Lower leg skin (tissue), 4 donors: ENCODE data around the gene ZCCHC14. TPM values are rescaled to one million over a fixed set of nuclear protein-coding genes. Genes with fewer than 3 reads are reported as not detected.

Experiments
- DNase-seq, 2 donors: peaks; one replicate each; pipeline ENCODE4 v3.0.0-alpha.2; 2019; ENCODE audit warnings: low spot score in 2 of 2
- H3K4me3 ChIP-seq: fragments of 200-600 bp; sonication (generic); 2 replicates; pipeline ENCODE4 v1.5.1; 2017; ENCODE audit warnings: mild to moderate bottlenecking, low read depth; ENCODE audit not compliant: poor library complexity, severe bottlenecking
- CTCF ChIP-seq, 3 donors: fragments of 450-650 bp; IDR thresholded peaks; one replicate each; pipeline ENCODE4 v1.5.1; 2016; ENCODE audit warnings: antibody characterized with exemption in 3 of 3, mild to moderate bottlenecking in 3 of 3, moderate library complexity in 2 of 3
- POLR2A ChIP-seq, 2 donors: fragments of 450-650 bp; IDR thresholded peaks; one replicate each; pipeline ENCODE4 v1.6.1; 2016 to 2017; ENCODE audit warnings: antibody characterized with exemption in 2 of 2, mild to moderate bottlenecking in 1 of 2, moderate library complexity in 1 of 2
- WGBS, 2 donors: methylation state at CpG; one replicate each; pipeline ENCODE4 v1.1.5; 2018; 5-methylcytosine and 5-hydroxymethylcytosine counted together
- intact Hi-C: fragments of 100-400 bp; cut with DNase I; formaldehyde crosslinking; loops from one replicate; pipeline ENCODE4 v1.15.0; 2023; ENCODE audit warnings: low total_unique reads
- total RNA-seq, 4 donors: library from RNA; depleted of rRNA; stranded (reverse); fragments of >200 nt; gene quantifications; one replicate each; pipeline ENCODE4 v1.1.0, GENCODE V29; 2016

ZCCHC14 gene
- total RNA-seq, 4 donors from 2014 or later = 13.7 to 25.4 (median 23.6) TPM

DNA sequence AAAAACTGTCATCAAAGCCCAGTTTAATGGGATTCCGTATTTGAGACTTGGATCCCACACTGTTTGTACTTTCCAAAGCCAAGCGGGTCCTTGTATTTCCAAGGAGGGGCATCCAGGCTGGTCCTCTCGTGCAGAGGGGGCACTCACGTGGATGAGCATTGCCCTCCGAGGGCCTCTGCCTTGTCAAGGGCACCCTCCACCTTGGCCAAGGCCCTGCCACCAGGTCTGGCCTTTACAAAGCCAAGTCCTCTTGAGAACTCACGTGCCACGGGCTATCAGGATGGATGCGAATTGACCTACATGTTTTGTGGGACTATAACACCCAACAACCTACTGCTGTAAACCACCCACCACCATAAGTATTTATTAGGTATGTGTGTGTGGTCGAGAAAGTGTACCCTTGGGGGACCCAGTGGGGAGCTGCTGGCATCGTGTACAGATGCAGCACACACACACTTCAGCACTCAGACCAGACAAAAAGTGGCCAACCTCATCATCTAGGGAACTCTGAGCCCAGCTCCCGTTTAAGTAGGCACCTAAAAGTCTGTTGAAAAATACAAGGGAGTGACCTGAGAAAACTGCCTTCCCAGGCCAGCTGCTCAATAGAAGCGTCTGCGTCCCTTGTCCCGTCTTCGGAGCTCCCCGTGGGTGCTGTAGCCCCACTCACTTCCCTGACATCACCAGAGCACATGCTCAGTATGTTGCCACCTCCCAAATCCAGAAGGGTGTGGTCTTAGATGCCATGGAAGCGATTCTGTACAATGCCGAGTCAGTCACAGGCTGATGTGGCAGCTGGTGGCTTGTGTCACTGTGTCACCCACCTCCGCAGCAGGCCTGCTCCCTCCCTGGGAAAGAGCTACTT, 87.8 kb downstream of the ZCCHC14 start:
- WGBS, 2 donors = 88 to 93% methylated on average over 19 of the region's 19 CpGs
- H3K4me3 ChIP-seq = no peak overlapping the region
- DNase-seq = peak in 1 of 2 donors; percentile 83
- intact Hi-C loops = no loop called here
- no peak for TF ChIP-seq CTCF (IDR thresholded peaks at IDR 0.05)
- TF ChIP-seq POLR2A (IDR thresholded peaks at IDR 0.05) = no peak

- DNase-seq = peak in 1 of 2 donors; percentile 69
- no peak for TF ChIP-seq POLR2A (IDR thresholded peaks at IDR 0.05)
- TF ChIP-seq CTCF (IDR thresholded peaks at IDR 0.05) = no peak
- intact Hi-C loops = no loop called here
- H3K4me3 ChIP-seq = no peak overlapping the region
- 49 to 51% methylated on average over 7 of the region's 7 CpGs for WGBS, 2 donors
Observed at GRCh38 chr16:87395181-87395842, 97.5 kb downstream of the ZCCHC14 start.

DNA sequence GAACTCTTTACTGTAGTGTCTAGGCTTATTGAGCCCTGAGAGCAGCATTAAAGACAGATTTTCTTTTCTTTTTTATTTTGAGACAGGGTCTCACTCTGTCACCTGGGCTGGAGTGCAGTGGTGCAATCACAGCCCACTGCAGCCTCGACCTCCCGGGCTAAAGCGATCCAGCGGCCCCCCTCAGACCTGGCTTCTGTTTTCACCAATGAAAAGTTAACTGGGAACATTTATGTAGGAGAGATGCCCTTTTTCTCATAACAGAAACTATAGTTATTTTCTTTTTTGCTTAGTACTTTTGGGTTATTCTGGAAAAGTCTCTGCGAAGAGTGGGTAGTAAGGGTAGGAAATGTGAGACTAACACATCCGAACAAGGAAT, 99.2 kb downstream of the ZCCHC14 start:
- no peak overlapping the region for H3K4me3 ChIP-seq
- TF ChIP-seq POLR2A (IDR thresholded peaks at IDR 0.05) = no peak
- no peak for TF ChIP-seq CTCF (IDR thresholded peaks at IDR 0.05)
- intact Hi-C loops = no loop called here
- WGBS, 2 donors = 78 to 79% methylated on average over 6 of the region's 6 CpGs
- peak in 1 of 2 donors; percentile 74 for DNase-seq

- TF ChIP-seq CTCF (IDR thresholded peaks at IDR 0.05) (no peak), POLR2A (IDR thresholded peaks at IDR 0.05) (no peak)
- intact Hi-C loops = no loop called here
- DNase-seq = peak; percentile 53 to 92
- peak overlapping the region; percentile 81 for H3K4me3 ChIP-seq
- 0 to 1% methylated on average over 31 to 34 of the region's 53 CpGs for WGBS, 2 donors
Observed at GRCh38 chr16:87392821-87393679, 99.8 kb downstream of the ZCCHC14 start.

DNA sequence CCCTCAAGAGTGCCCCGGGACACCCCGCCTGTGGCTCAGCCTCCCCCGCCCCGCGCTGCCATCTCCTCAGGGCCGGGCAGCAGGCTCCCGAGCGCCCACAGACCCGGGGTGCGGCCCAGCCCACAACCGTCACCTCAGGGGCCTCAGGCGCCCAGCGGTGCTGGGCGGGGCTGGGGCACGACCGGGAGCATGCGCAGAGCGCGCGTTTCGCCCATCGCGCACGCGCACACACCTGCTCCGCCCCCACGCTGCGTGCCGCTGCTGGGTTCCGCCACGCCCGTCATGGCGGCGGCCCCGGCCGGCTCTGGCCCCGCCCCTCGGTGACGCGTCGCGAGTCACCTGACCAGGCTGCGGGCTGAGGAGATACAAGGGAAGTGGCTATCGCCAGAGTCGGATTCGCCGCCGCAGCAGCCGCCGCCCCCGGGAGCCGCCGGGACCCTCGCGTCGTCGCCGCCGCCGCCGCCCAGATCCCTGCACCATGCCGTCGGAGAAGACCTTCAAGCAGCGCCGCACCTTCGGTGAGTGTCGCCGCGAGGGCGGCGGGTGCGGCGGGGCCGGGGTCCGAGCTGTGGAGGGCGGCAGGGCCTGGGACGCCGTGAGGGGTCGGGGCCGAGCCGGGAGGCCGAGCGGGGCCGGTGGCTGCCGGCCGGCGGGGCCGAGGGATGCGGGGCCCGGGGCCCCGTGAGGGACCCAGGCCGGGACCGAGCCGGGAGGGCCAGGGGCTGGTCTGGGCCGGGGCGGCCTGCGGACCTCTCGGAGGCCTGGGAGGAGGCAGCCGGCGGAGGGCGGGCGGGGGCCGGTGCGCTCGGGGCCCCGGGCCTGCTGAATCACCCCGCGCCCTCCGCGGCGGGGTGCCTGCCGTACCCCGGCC, 100.6 kb downstream of the ZCCHC14 start, which contains the start of gene MAP1LC3B:
Gene MAP1LC3B, plus strand, starts transcription at position 387 of the 871 bp plus-strand sequence. Its CDS starts 92 bp downstream, at position 479.
- TF ChIP-seq POLR2A (IDR thresholded peaks at IDR 0.05) (peak in 1 of 2 donors; percentile 94), CTCF (IDR thresholded peaks at IDR 0.05) (no peak)
- WGBS, 2 donors = 1 to 2% methylated on average over 49 to 61 of the region's 113 CpGs
- intact Hi-C loops = no loop called here
- H3K4me3 ChIP-seq = peak within 1 kb of the TSS; percentile 81
- peak; percentile 95 to 99 for DNase-seq
